GM21447 (cell line): ENCODE data around the gene SEC16A.

Experiments used
- ATAC-seq: cut with Tn5 transposase; IDR thresholded peaks from one replicate; pipeline ENCODE4 v1.9.1; 2021; ENCODE audit not compliant: unreplicated experiment

The SEC16A gene

GRCh38 chr9:136486823-136487620 lies 4.2 kb upstream of the SEC16A start:
- ATAC-seq, result no peak

DNA sequence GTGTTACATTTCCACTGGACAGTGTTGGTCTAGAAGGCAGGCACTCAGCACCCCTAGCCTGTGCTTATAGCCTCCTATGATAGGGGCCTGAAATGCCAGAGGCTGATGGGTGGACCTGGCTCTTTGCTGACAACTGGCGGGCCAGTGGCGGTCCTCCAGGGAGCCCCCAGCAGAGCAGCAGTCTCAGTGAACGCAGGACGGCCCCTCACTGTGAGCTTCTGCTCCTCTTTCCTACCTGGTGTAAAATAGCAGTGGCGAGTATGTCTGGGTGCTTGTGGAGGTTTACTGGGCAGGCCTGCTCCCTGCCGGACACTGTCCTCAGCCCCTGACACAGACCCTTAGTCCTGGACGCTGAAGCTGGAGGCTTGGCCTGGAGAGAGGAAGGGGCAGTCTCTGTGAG lies 3.3 kb upstream of the SEC16A start:
- ATAC-seq, result no peak

- ATAC-seq, result no peak
These were observed 2.5 kb upstream of the SEC16A start for GRCh38 chr9:136485049-136486045.

DNA sequence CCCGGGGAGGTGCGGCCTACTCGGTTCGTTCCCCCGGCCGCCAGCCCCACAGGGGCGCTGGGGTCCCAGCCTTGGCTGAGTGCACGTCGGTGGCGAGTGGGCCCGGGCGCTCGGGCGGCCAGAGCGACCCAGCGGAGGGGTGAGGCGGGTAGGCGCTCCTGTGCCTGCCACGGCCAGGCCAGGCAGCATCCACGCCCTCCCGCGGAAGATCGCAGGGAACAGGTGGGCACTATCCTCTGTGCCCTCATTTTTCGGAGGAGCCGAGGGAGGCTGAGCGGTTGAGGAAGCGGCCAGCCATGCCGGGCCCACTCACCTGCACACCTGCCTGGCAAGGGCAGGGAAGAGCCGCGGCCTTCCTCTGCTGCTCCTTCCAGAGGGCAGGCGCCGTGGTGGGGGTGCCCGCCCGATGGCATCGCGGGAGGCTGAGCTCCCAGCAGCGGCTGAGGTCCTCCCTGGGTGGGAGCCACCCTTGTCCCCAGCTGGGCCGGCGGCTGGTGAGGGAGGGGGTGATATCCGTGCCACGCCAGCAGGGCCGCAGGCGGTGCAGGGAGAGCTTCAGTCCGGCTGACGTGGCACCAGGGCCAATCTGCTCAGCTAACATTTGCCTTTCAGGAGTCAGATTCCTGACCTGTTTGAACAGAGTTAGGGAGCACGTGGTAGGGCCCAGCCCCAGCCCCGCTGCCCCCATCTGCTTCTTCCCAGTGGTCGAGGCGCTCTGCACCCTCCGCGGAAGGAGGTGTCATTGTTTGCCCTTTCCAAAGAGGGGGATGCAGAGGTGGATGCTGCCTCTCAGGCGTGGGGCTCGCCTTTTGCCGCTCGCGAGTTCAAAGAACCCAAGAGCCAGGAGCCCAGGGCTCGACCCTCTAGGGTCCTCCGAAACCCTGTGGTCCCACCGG lies 1.6 kb upstream of the SEC16A start:
- no peak for ATAC-seq

DNA sequence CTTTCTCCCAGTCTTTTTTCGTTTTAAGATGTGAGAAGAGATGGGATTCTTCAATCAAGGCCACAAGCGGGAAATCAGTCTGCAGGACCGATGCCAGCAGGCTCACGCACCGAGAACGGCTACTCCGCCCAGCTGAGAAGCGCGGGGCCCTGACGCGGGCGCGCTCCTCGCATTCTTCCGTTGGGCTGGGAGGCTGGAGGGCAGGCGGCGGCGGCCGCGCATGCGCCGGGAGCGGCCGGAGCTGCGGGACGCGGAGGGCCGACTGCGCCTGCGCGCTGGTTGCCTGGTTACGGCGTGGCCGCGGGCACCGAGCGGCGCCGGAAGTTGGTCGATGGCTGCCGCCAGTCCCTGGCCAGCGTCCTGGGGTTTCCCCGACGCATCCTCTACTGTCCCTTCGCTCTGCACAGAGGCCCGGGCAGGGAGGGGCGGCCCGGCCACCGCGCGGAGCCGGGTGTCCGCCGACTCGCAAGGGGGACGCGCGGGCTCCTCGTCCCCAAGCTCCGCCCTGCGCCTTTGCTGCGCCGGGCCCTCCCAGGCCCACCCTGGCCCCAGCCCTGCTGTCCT lies 831 bp upstream of the SEC16A start:
- ATAC-seq, result peak; percentile 47

DNA sequence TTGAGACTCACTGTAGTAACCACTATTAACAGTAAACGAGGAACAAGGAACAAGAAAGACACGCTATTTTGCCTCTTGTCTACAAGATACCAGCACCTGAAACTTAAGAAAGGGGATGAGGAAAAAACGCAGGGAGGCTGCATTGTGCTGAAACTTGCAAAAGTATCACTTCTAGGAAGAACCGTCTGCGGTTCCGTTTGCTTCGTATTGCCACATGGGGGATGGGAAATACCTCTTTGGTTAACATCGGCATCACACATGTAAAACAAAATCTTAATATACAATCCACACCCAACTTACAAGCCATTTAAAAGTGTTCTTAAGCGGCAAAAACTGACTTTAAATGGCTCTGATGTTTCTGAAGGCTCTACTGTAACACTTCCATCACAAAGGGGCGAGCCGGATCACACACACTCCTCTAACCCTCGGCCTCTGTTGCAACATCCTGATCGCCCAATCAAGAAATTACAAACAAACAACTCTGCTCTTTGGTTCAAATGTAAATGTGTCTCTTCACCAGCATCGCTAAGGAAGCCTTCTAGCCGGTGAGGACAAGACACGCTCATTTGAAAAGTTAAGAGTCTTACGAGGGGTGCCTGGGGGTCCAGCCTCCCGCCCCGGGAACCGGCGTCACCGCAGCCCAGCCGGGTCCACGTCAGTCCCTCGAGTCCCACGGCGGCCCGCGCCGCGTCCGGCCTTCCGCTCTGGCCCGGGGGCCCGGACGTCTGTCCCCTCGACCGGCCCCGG lies 621 bp downstream of the SEC16A start:
- no peak for ATAC-seq

- no peak for ATAC-seq
These were observed 1.3 kb downstream of the SEC16A start for GRCh38 chr9:136481558-136481957.

- no peak for ATAC-seq
These were observed 6.3 kb downstream of the SEC16A start for GRCh38 chr9:136476369-136477150.

GRCh38 chr9:136474974-136475865 lies 7.6 kb downstream of the SEC16A start:
- ATAC-seq, result no peak

GRCh38 chr9:136474021-136474640 lies 8.7 kb downstream of the SEC16A start:
- ATAC-seq, result no peak

DNA sequence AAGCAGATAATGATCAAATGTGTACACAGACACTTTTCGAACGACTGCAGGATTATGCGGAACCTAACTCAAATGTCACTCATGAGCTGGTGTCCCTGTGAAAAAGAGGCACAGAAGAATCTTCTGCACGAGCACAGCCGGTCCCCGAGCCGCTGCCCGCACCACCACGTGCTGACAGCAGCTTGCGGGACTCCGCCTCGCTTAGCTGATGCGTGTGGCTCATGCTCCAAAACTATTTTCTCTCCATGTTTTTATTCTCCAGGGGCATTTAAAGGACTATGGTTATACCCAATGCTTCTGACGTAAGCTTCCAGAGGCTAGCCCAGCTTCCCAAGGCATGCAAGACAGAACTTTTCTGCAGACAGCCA lies 9.5 kb downstream of the SEC16A start:
- ATAC-seq, result no peak

GRCh38 chr9:136472640-136473353 lies 10.0 kb downstream of the SEC16A start:
- no peak for ATAC-seq

- no peak for ATAC-seq
These were observed 10.9 kb downstream of the SEC16A start for GRCh38 chr9:136471802-136472487.

DNA sequence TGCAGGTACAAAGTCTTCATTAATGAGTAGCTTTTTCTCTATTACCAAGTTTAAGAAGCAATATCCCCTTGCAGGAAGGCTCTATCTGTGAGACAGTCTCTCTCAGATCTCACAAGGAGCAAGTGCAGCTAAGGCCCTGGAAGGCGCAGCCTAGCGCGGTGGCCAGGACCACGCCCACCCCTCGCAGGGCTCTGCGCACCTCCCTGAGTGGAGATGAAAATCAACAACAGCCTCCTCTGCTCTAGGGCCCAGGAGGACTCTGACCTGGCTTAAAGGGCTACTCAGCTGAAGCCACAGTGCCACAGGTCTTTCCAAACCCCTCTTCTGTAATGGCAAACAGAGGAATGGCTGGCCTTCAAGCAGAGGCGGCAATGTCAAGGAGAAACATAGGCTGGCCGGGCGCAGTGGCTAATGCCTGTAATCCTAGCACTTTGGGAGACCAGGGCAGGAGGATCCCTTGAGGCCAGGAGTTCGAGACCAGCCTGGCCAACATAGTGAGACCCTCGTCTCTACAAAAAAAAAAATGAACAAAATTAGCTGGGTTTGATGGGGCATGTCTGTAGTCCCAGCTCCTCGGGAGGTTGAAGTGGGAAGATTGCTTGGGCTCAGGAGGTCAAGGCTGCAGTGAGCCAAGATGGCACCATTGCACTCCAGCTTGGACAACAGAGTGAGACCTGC lies 11.9 kb downstream of the SEC16A start:
- ATAC-seq, result no peak

DNA sequence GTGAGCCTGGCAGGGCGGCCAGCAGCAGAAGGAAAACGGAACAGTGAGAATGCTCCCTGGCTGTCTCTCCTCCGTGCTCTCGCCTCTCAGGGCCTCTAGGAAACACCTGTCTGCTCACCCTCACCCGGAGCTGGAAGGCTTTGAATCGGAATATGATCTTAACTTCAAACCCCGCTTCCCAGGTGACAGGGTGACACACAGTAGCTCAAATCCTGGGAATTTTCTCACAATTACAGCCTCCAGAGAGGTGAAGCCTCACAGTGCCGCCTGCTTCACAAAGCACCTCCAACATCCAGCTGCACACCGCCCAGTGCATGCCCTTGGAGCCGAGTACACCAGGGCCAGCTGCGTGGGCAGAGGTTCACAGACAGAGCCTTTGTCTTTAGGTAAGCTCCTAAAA lies 12.5 kb downstream of the SEC16A start:
- ATAC-seq, result no peak

DNA sequence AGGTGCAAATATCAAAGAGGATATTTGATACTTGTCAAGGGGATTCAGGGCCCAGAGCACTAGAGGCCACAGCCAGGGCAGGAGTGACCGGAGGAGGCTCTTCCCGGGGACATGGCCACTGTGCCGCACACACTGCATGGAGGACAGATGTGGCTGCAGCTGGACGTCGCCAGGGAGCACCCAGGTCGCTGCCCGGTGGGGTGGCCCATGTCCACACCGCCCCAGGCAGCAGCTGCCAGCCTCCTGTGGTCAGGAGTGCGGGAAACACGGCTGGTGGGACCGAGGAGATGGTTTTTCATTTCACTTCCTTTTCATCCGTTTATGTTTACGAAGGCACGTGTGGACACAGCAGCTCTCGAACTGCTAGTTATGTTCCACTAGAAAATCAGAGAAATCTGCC lies 15.1 kb downstream of the SEC16A start:
- no peak for ATAC-seq
